H7 (cell line): ENCODE results near the gene IGF2. TPM values are rescaled to one million over a fixed set of nuclear protein-coding genes. Genes with fewer than 3 reads are reported as not detected.

Experiments
- DNase-seq: peaks from one replicate; pipeline ENCODE4 v3.0.0; 2012
- H3K27me3 ChIP-seq: 2 replicates; pipeline ENCODE4 v1.6.0; 2011; ENCODE audit warnings: mild to moderate bottlenecking, low read length; ENCODE audit not compliant: control insufficient read depth, insufficient read depth
- H3K36me3 ChIP-seq: replicated peaks from 2 replicates; pipeline ENCODE4 v1.5.1; 2011; ENCODE audit warnings: low read length; ENCODE audit not compliant: control insufficient read depth, insufficient read depth
- H3K4me3 ChIP-seq: 2 replicates; pipeline ENCODE4 v1.5.1; 2011; ENCODE audit warnings: low read depth, mild to moderate bottlenecking, control low read depth, low read length, moderate library complexity; ENCODE audit not compliant: insufficient read depth
- total RNA-seq: library from RNA; depleted of rRNA; stranded (reverse); fragments of >200 nt; shearing (Covaris generic); gene quantifications from 2 replicates; pipeline ENCODE4 v1.2.3, GENCODE V29; 2014

The IGF2 gene
- total RNA-seq, 1 experiment from 2014 or later = 1.2 TPM

DNA sequence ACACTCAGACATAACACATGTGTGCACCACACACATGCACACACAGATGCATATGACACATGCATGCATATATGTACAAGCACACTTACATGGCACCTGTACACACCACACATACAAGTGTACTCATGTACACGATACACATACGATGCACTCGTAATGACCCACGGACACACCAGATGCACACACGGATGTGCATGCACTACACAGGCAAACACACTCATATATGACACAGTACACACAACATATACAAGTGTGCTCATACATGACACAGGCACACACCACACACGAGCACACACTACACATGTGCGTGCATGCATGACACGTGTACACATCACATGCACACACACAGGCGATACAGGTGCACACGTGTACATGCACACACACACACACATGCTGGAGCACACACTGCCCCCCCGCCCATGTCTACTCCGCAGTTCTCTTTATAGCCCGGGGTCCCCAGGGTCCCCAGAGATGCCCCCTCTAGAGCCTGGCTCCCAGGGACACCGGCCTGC lies 37.3 kb upstream of the IGF2 start:
- H3K27me3 ChIP-seq = no peaks in the 10 kb centered on the region
- DNase-seq = no peak
- no peaks in the 10 kb centered on the region for H3K36me3 ChIP-seq
- H3K4me3 ChIP-seq = no peak overlapping the region

GRCh38 chr11:2175659-2176058 lies 36.5 kb upstream of the IGF2 start:
- no peaks in the 10 kb centered on the region for H3K27me3 ChIP-seq
- no peaks in the 10 kb centered on the region for H3K36me3 ChIP-seq
- DNase-seq = no peak
- no peak overlapping the region for H3K4me3 ChIP-seq

DNA sequence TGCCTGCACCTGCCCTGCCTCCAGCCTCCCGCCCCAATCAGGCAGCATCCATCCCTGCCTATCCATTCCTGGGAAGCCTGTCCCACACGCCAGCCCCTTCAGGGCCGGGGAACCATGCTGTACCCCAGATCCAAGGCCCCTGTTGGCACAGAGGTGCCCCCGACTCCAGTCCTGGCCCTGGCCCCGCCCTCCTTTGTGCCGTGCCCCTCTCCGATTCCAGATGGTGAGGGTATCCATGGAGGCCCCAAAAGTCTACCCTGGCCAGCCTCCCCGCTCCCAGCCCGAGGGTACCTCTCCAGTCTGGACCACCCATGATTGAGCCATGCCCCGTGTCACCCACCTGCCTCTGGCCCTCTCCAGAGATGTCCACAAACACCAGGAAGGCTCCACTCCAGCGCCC lies 35.2 kb upstream of the IGF2 start:
- no peak for DNase-seq
- Histone ChIP-seq H3K4me3 (no peak overlapping the region), H3K36me3 (no peaks in the 10 kb centered on the region), H3K27me3 (no peaks in the 10 kb centered on the region)

DNA sequence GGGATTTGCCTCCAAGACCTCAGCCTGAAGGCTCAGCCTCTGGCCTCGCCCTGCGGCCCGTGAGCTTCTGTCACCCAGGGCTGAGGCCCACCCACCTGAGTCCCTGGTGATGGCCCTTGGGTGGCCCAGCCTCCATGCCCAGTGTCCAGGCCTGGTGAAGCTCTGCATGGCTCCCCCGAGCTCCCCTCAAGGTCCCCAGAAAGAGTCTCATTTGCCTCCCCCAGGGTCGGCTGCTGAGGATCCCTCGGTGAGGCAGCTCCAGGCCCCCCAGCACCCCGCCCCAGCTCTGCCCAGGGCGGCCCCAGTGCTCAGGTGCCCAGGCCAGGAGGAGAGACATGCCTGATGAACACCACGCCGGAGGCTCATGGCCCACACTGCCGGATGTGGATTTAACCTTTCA lies 34.6 kb upstream of the IGF2 start:
- no peaks in the 10 kb centered on the region for H3K36me3 ChIP-seq
- no peak for DNase-seq
- no peaks in the 10 kb centered on the region for H3K27me3 ChIP-seq
- H3K4me3 ChIP-seq = no peak overlapping the region

GRCh38 chr11:2173150-2173693 lies 34.0 kb upstream of the IGF2 start:
- Histone ChIP-seq H3K36me3 (no peaks in the 10 kb centered on the region), H3K4me3 (no peak overlapping the region), H3K27me3 (no peaks in the 10 kb centered on the region)
- DNase-seq = peak; percentile 92

DNA sequence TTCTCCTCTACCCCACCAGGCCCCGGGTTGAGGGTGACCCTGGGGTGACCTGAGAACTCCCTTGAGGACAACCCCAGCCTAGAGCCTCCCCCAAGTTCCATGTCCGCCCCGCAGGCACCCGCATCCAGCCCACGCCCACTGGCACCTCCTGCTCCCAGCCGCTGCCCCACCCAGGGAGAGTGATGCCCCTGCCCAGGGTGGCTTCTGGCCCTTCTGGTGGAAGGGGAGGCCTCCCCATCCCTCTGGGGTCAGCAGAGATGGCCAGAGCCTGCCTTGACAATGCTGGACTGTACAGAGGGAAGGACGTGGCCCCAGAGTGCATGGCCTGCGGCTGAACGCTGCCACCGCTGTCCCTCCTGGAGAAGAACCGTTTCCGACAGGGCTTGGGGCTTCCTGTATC lies 33.5 kb upstream of the IGF2 start:
- no peak for DNase-seq
- Histone ChIP-seq H3K36me3 (no peaks in the 10 kb centered on the region), H3K27me3 (no peaks in the 10 kb centered on the region)

GRCh38 chr11:2171591-2172003 lies 32.4 kb upstream of the IGF2 start, which contains the start of gene TH:
TSS of gene TH (minus strand) at chr11:2171815. CDS start at chr11:2171786, 29 bp downstream.
- Histone ChIP-seq H3K36me3 (no peaks in the 10 kb centered on the region), H3K27me3 (no peaks in the 10 kb centered on the region), H3K4me3 (no peak within 1 kb of the TSS)
- DNase-seq = no peak

More for the DNA sequence above, 33.5 kb upstream of the IGF2 start:
- H3K4me3 ChIP-seq = no peak overlapping the region

DNA sequence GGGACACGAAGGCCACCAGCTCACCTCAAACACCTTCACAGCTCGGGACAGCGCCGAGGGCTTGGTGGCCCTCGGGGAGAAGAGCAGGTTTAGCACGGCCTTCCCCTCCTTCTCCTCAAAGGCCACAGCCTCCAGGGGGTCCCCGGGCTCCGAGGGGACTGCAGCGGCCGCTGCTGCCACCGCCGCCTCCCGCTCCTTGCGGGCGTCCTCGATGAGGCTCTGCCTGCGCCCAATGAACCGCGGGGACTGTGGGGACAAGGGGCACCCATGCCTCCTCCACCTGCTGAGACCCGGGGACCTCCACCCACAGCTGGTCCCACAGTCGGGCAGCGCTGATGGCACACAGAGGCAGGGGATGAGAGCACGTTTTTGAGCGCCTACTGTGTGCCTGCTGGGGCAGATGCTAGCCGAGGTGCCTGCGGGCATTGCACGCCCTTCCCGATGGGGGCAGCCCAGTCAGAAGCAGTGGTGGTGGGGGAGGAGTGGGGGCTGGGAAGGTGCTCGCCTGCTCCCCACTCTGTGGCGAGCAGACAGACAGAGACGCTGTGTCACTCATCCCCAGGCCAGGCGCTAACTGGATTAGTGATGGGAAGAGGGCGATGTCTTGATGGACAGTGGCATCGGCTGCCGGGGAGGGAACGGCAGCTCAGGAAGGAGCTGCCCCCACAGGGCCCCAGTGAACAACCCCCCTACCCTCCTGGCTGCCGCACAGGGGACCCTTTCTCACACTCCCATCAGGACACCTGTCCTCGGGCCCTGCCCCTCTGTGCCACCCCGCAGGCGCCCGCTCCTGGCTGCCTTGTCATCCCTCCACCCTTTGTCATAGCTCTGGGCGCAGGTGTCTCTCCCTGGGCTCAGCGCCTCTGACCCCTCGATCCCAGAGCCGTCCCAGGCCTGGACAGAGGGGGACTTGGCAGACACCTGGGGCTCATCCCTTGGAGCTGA lies 30.7 kb upstream of the IGF2 start:
- DNase-seq = no peak
- H3K36me3 ChIP-seq = no peaks in the 10 kb centered on the region
- H3K4me3 ChIP-seq = no peak overlapping the region
- no peaks in the 10 kb centered on the region for H3K27me3 ChIP-seq

GRCh38 chr11:2169005-2169378 lies 29.8 kb upstream of the IGF2 start:
- Histone ChIP-seq H3K4me3 (no peak overlapping the region), H3K27me3 (no peaks in the 10 kb centered on the region), H3K36me3 (no peaks in the 10 kb centered on the region)
- peak; percentile 74 for DNase-seq

DNA sequence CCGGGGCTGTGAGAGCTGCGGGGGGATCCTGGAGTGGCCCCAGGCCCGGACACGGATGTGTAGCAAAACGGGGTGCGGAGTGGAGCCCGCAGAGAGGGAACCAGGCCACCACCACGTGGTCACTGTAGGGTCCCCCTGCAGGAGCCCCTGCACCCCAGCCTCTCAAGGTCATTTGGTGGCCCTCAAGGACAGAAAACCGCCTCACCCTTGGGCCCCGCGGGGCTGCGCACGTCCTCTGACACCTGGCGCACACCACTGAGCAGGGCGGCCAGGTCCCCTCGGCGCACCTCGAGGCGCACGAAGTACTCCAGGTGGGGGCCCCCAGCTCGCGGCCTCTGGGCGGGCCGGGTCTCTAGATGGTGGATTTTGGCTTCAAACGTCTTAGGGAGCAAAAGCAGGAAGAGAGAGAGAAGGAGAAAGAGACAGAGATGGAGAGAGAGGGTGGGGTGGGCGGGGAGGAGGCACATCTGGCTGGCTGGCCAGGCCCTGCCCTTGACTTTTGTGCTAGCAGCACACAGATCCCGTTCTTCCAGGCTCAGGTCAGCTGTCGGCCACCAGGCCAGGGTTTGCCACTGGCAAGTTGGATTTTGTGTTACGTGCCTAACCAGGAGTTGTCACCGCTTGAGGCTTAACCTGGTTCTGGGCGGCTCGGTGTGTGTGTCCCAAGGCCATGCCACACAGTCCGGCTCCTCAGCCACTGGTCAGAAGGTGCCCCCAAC lies 29.3 kb upstream of the IGF2 start:
- no peak for DNase-seq
- H3K36me3 ChIP-seq = no peaks in the 10 kb centered on the region
- no peak overlapping the region for H3K4me3 ChIP-seq
- no peaks in the 10 kb centered on the region for H3K27me3 ChIP-seq

DNA sequence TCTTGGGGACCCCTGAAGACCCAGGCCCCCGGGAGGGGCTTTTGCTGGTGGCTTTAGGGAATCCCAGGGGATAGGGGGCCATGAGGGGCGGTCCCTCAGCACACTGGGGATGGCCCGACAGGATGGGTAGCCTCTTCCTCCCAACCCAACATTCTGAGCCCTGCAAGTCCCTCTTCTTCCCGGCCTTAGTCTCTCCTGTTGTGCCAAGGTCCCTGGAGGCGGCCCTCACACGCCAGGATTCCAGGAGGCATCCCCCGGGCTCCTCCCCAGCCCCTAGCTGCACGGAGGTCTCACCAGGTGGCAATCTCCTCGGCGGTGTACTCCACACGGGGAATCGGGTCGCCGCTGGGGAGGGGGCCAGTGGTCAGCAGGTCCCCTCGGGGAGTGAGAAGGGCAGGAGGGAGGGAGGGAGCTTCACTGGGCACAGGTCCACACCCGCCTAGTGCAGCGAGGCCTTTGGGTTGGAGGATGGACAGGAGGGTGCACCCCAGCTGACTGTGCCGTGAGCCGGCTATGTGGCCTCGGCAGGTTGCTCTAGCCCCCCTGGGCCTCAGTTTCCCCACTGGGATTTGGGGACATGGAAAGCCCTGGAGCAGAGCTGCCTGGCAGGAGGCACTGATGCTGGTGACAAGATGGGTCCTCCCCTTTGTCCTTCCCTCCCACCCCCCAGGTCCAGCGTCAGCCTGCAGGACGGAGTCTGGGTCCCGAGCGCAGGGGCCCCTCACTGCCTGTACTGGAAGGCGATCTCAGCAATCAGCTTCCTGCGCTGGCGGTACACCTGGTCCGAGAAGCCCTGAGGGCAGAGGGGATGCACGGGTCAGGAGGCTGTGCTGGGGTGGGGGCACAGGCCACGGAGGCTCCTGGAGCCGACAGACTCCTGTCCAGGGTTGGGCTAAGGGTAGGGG lies 28.2 kb upstream of the IGF2 start:
- no peak overlapping the region for H3K4me3 ChIP-seq
- no peaks in the 10 kb centered on the region for H3K27me3 ChIP-seq
- no peak for DNase-seq
- H3K36me3 ChIP-seq = no peaks in the 10 kb centered on the region

- no peak overlapping the region; the same call in 1 of the 2 replicates for H3K4me3 ChIP-seq
- H3K36me3 ChIP-seq = no peaks in the 10 kb centered on the region
- peak; percentile 95 for DNase-seq
- no peaks in the 10 kb centered on the region for H3K27me3 ChIP-seq
Measured at GRCh38 chr11:2166091-2166851, 27.1 kb upstream of the IGF2 start.

- DNase-seq = no peak
- Histone ChIP-seq H3K36me3 (no peaks in the 10 kb centered on the region), H3K27me3 (no peaks in the 10 kb centered on the region)
Measured at GRCh38 chr11:2165571-2165970, 26.4 kb upstream of the IGF2 start.

More at GRCh38 chr11:2165571-2165970, 26.4 kb upstream of the IGF2 start:
- H3K4me3 ChIP-seq = no peak overlapping the region
